ENCODE results near the gene CNNM4. TPM values are rescaled to one million over a fixed set of nuclear protein-coding genes. Genes with fewer than 3 reads are reported as not detected.
A peak's percentile ranks its signal among the peaks of the same experiment; 100 is the strongest.
"Not testable (repeated sequence)": the region's sequence is repeated elsewhere in the genome, so short reads cannot be mapped to it uniquely, and the experiment has no call there.

CNNM4 gene
- total RNA-seq, 2 donors from 2014 or later: 98.5 to 142 TPM

DNA sequence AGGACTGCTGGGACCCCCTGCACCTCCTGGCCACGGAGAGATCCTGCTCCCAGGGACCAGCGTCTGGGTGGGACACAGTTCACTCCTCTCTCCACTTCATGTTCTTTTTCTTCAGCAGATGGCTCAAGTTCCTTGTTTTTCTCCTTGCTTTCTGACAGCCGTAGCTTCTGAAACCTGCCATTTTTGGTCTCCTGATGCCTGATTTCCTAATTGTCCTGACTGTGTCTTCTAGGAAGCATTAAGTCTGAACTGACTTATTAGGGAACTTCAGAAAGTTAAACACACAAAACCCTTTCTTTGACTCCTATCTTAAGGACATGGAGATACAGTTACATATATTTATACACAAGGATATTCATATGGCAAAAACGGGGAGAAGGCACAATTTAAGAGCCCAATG lies 22.7 kb downstream of the CNNM4 start:
- intact Hi-C loops (cut with DNase I, micrococcal nuclease): no loop called here
- ATAC-seq (no peak), DNase-seq (no peak)

DNA sequence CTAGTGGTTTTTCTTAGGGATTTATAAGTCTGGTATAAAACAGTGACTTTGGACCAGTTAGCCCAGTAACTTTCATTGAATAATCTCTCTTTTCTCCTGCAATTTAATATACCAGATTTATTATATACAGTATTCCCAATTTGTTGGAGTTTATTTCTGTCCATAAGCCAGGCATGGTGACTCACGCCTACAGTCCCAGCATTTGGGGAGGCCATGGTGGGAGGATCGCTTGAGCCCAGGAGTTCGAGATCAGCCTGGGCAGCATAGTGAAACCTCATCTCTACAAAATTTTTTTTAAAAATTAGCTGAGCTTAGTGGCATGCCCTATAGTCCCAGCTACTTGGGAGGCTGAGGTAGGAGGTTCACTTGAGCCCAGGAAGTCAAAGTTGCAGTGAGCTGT lies 26.7 kb downstream of the CNNM4 start:
- intact Hi-C loops (cut with DNase I, micrococcal nuclease): no loop called here
- ATAC-seq: no peak

DNA sequence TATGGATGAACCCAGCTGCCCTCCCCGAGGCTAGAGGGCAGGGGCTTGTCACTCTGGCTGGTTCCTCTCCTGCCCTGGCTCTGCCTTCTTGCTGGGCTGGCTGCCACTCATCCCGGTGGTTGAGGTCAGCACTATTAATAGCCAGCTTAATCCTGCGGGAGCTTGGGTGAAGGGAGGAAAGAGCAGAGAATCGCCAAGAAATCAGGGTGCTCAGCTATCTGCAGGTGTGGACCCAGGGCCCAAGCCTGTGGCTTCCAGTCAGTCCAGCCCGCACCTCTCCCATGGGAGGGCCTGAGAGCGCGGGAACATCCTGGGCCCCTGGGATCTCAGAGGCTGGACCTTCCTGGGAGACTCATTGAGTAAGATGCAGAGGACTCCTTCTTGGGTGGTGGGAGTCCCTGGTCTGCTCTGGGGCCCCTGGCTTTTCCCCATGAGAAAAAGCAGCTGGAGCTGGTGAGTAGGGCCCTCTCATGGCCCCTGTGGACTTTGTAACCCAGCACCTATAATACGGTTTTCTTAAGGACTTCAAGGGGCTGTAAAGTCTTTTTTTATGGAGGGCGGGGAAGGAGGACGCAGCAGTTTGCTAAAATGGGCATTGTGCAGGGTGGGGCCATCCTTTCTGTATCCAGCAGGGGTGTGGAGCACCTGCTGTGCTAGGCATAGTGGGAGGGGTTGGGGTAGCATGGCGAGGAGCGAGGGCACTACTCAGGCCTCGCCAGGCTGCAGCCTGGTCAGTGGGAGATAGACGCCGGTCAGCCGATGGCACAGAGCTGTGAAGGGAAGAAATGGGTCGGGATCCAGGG lies 27.9 kb downstream of the CNNM4 start:
- peak; percentile 84 for ATAC-seq
- intact Hi-C loops (cut with DNase I, micrococcal nuclease): no loop called here
- DNase-seq: peak; percentile 80 to 92

More for the DNA sequence above, 26.7 kb downstream of the CNNM4 start:
- DNase-seq: no peak

DNA sequence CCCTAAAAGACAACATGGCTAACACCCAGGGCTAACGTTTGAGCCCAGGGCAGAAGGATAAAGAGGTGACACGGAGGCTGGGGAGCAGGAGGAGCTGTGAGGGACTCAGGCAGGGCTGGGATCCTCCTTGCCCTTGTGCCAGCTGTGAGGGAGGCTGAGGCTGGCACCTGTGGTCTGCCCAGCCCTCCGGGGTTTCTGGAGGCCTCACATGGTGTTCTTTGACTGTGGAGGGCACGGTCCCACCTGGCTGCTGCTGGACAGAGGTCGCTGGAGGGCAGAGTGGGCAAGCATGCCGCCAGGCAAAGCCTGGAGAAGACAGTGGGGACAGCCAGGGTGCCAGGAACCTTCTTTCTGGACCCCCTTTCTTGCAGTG lies 28.5 kb downstream of the CNNM4 start:
- DNase-seq (no peak), ATAC-seq (peak; percentile 41)
- intact Hi-C loops (cut with DNase I, micrococcal nuclease): no loop called here

DNA sequence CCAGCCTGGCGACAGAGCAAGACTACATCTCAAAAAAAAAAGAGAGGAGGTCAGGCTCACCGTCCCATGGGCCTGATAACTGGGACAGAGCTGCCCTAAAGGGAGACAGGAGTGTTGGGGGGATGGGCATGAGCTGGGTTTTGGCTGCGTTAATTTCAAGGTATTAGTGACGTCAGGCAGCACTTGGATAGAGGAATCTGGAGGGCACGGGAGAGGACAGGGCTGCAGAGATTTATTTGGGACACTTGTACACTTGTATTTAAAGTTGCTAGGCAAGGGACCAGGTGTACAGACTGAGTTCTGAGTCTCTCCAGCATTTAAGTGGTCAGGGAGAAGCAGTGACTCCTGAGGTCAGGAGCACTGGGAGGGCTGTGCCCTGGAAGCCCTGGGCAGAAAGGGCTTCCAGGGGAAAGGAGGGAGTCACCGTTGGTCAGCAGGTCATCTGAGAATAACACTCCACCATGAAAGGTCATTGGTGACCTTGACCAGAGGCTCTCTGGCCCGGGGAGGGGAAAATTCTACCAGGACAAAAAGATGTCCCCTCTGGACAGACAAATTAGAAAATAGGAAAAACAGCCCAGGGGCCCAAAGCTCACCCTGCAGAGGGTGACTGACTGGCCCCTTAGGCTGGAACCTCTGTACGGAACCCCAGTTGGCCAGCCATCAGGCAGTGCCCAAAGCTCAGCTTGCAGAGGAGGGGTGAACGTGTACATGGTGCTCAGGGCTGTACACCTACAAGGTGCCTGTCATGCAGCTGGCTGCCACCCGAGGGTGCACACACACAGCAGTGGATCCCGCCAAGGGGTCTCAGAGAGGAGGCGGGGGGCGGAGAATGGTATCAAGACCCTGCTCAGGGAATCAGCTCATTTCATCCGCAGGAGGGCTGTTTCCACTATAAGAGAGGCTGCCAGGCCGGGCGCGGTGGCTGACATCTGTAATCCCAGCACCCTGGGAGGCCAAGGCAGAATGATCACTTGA lies 32.4 kb downstream of the CNNM4 start:
- DNase-seq (no peak), ATAC-seq (no peak)
- intact Hi-C loops (cut with DNase I, micrococcal nuclease): no loop called here

DNA sequence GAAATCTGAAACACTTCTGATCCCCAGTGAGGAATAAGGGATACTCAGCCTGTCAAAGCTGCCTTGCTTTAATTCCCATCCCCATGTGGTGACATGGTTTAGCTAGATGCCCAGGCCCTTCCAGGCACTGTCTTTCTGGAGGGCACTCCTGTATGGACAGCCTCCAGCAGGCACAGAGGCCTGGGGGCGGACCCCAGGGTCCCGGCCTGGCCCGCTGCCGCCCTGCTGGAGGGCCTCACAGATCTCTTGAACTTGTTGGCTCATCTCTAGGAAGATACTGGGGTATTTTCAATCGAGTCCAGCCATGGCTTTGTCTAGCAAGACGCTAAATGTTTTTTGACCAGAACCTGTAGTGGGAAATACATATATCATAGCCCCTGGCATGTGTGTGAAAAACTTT lies 34.4 kb downstream of the CNNM4 start:
- no peak for ATAC-seq
- intact Hi-C loops (cut with DNase I, micrococcal nuclease): no loop called here
- no peak for DNase-seq

DNA sequence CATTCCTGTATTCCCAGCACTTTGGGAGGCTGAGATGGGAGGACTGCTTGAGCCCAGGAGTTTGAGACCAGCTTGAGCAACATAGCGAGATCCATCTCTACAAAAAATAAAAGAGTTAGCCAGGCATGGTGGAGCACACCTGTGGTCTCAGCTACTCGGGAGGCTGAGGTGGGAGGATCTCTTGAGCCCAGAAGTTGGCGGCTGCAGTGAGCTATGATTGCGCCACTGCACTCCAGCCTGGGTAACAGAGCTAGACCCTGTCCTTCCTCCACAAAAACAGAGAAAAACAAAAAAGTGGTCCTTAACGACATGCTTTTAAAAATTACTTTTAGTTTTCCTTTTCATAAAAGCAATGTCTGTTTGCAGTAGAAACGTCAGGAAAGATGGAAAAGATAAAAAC lies 35.8 kb downstream of the CNNM4 start:
- intact Hi-C loops (cut with DNase I, micrococcal nuclease); DNase-seq: not testable (repeated sequence)

DNA sequence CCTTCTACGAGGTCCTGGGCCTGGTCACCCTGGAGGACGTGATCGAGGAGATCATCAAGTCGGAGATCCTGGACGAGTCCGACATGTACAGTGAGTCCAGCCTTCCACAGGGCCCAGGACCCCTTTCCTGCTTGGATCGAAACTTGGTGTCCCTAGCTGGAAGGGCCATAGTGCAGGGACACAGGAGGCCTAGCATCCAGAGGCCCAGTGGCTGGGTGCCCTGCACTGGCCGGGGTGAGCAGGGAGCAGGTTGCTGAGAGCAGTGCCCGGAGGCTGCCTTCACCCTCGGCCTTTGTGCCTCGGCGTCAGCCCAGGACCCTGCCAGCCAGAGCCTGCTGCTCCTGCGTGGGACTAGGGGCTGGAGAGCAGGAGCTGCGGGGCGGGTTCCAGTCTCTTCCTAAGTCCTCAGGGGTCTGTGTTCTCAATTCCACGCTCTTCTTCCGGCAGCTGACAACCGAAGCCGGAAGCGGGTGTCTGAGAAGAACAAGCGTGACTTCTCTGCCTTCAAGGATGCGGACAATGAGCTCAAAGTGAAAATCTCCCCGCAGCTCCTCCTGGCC lies 36.4 kb downstream of the CNNM4 start:
- DNase-seq (no peak), ATAC-seq (no peak)
- intact Hi-C loops (cut with DNase I, micrococcal nuclease): no loop called here

More for the DNA sequence above, 35.8 kb downstream of the CNNM4 start:
- ATAC-seq: not testable (repeated sequence)

DNA sequence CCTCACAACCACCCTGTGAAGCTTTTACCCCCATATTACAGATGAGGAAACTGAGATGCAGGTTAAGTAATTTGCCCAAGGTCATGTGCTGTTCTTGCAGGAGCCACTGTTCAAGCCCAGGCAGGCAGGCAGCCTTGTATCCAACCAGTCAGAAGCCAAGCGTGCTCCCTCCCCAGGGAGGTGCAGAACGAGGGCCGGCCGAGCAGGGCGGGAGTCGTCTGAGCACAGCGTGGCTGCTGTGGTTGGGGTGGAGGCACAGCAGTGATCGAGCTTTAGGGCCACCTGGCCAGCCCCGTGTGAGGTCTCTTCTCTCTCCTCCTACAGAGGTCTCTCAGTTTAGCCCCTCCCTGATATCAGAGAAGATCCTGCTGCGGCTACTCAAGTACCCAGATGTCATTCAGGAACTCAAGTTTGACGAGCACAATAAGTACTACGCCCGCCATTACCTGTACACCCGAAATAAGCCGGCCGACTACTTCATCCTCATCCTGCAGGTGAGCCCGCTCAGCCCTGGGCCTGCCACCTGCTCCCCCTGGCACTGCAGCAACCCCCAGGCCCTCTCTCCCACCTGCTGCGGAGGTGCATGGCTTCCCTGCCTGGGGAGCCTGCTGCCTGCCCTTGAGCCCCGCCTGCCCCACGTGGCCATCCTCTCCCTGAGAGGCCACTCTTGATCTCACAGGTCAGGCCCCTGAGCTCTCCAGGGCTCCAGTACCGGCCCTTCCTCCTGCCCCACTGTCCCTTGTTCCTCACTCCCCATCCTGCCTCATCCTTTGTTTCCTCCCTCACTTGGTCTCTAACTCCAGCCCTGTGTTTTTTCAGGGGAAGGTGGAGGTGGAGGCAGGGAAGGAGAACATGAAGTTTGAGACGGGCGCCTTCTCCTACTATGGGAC lies 38.3 kb downstream of the CNNM4 start:
- DNase-seq (no peak), ATAC-seq (no peak)
- intact Hi-C loops (cut with DNase I, micrococcal nuclease): no loop called here

DNA sequence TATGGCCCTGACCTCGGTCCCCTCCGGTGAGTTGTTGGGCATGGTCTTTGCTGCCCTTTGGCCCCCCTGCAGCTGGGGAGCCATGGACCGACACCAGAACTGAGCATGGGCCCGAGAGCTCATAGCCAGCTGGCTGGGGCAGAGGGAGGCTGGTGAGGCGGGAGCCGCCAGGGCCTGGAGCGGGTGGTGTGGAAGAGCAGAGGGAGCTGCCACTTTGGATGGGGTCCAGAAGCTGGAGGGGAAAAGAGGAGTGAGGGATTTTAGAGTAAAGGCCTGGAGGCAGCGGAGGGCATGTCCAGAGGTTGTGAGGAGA lies 38.9 kb downstream of the CNNM4 start:
- intact Hi-C loops (cut with DNase I, micrococcal nuclease): no loop called here
- DNase-seq (no peak), ATAC-seq (no peak)

DNA sequence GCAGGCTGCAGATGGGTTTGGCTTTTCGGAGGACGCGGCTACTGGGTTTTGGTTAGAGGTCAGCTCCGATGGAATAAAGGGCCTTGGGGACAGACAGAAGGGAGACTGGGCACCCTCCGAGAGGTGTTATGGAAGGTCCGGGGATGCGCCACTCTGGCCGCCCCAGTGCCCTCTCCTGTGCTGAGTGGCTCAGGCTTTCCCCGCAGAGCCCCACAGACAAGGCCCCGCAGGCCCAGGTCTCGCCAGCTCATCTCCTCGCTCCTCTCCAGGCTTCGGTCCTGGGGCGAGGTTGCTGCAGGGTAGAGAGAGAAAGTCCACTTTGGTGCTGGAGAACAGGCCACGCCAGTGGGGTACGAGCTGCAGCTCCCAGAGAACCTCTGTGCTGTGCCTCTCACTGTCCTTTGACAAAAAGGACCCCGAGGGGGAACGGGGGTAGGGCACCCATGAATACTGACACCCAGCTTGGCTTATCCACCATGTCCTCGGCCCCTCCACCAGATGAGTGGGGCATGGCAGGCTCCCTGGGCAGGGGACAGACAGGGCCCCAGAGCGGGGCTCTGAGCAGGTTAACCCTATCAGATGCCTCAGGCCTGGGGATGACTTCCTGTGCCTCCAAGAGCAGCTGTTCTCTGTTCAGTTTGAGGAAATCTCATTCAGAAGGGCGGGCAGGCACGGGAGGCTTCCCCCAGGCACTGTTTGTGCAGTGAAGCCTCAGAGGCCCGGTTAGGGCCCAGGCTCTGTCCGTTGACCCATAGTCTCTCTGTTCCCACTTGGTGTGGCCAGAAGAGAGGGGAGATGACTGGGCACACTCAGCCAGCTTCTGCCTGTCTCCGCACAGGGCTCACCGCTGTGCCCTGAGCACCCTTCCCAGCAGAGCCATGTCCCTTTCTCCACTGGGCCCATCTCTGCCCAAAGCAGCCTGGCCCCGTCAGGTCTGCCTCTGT lies 39.6 kb downstream of the CNNM4 start:
- ATAC-seq (peak; percentile 14), DNase-seq (no peak)
- intact Hi-C loops (cut with DNase I, micrococcal nuclease): loop anchor here in 1 of 2 donors (5.0 kb wide), 1 partner anchor 163 kb away; the partner anchor contains the start of gene KANSL3

DNA sequence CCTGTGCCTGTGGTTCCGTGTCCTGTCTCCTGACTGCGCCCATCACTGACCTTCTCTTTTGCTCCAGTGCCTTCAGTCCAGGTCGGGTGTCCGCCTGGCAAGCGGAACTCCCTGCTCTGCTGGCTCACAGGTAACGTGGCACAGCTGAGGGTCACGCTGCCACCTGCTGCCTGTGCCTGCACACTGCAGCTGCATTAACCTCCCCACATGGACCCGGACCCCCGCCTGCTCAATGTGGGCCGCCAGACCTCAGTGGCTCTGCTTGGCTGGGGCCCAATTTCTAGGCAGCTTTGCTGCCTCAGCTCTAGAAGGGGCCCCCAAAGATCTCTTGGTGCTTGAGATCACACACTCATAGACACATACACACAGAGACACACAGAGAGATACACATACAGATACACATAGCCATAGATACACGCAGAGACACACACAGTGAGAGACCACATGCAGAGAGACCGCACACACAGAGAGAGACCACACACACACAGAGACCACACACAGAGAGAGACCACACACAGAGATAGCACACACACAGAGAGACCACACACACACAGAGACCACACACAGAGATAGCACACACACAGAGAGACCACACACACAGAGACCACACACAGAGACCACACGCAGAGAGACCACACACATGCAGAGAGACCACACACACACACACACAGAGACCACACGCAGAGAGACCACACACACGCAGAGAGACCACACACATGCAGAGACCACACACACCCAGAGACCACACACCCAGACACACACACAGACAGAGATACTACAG lies 40.5 kb downstream of the CNNM4 start:
- peak; percentile 93 for ATAC-seq
- peak; percentile 79 to 85 for DNase-seq
- intact Hi-C loops (cut with DNase I, micrococcal nuclease): loop anchor here in 1 of 2 donors (5.0 kb wide), 1 partner anchor 164 kb away; the partner anchor contains the start of gene KANSL3

DNA sequence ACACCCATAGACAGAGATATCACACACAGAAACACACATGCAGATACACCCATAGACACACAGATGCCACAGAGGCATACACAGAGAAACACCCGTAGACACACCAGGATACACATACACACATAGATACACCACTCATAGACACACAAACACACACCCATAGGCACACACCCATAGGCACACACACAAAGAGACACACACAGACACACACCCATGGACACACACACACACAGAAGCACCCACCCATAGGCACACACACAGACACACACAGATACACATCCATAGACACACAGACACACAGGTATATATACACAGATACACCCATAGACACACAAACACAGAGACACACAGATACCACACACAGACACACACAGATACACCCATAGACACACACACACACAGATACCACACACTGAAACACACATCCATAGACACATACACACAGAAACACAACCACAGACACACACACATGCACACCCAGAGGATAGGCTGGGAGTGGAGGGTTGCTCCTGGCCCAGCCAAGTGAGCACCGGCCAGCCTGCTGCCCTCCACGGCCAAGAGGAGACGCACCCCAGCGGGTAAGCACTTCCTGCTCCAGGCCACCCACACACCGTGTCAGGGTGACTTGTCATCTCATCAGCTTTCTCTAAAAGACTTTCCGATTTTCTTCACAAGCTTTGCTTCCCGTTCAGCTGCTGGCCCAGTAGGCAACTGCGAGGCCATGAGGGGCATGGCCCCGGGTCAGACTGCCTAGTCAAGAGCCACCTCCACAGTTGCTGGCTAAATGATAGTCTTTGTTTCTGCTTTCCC lies 41.3 kb downstream of the CNNM4 start:
- DNase-seq (no peak), ATAC-seq (no peak)

DNA sequence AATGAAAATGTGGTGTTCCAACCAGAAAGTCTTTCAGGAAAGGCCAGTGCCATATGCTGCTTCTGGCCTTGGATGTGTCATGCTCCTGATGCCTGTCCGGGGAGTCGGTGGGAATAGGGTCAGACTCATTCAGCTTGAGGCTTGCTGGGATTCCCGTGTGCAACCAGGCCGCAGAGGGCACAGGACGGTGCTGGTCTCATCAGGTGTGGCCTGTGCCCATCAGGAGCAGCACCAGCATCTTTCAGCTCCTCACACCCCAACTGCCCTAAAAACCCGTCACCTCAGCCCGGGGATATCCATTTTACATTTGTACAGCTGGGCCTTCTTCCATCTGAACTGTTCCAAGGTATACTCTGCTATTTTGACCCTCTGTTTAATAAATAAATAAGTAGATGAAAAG lies 42.0 kb downstream of the CNNM4 start:
- no peak for ATAC-seq
- intact Hi-C loops (cut with DNase I, micrococcal nuclease): loop anchor here in 1 of 2 donors (5.0 kb wide), 1 partner anchor 165 kb away; the partner anchor contains the start of gene KANSL3
- no peak for DNase-seq

More for the DNA sequence above, 41.3 kb downstream of the CNNM4 start:
- intact Hi-C loops (cut with DNase I, micrococcal nuclease): loop anchor here in 1 of 2 donors (5.0 kb wide), 1 partner anchor 165 kb away; the partner anchor contains the start of gene KANSL3

DNA sequence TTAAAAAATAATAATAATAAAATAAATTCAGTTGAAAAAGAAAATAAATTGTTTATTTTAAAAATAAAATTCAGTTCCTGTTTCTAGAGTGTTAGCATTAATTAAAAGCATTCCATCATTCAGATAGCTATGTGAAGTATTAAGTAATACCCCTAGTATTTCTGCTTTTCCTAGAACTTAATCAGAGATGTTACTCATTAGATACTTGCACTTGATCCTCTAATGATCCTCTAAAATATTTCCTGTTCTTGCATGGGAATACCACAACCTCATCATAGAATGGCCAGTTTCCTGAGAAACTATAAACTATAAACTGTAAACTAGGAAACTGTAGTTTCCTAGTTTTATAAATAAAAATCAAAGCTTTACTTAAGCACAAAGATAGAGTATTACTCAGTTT lies 44.3 kb downstream of the CNNM4 start:
- ATAC-seq (no peak), DNase-seq (no peak)
- intact Hi-C loops (cut with DNase I, micrococcal nuclease): loop anchor here in 1 of 2 donors (5.0 kb wide), 1 partner anchor 168 kb away; the partner anchor contains the start of gene KANSL3

DNA sequence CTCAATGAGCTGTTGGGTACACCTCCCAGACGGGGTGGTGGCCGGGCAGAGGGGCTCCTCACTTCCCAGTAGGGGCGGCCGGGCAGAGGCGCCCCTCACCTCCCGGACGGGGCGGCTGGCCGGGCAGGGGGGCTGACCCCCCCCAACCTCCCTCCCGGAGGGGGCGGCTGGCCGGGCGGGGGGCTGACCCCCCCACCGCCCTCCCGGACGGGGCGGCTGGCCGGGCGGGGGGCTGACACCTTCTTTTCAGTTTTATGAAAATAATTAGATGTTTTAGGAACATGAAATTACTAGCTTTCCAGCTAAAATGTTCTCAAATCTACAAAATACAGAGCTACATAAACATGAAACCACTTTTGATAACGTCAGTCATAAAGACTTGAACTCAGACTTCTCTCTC lies 45.2 kb downstream of the CNNM4 start:
- ATAC-seq; DNase-seq; intact Hi-C loops (cut with DNase I, micrococcal nuclease): not testable (repeated sequence)

Measured in left colon (tissue), 2 donors.